GM12864 (cell line): ENCODE results near the gene CACNA1E.

Experiments
- DNase-seq: peaks from one replicate; pipeline ENCODE4 v3.0.0-alpha.2; 2011; ENCODE audit warnings: low read depth
- H3K4me3 ChIP-seq: 2 replicates; pipeline ENCODE4 v1.5.1; 2011; ENCODE audit warnings: mild to moderate bottlenecking, low read depth, low read length, control low read depth
- CTCF ChIP-seq: IDR thresholded peaks from 2 replicates; pipeline ENCODE4 v1.5.1; 2011; ENCODE audit warnings: low read depth, mild to moderate bottlenecking, moderate library complexity, low read length, control low read depth, inconsistent platforms; ENCODE audit errors: missing control alignments

The CACNA1E gene

DNA sequence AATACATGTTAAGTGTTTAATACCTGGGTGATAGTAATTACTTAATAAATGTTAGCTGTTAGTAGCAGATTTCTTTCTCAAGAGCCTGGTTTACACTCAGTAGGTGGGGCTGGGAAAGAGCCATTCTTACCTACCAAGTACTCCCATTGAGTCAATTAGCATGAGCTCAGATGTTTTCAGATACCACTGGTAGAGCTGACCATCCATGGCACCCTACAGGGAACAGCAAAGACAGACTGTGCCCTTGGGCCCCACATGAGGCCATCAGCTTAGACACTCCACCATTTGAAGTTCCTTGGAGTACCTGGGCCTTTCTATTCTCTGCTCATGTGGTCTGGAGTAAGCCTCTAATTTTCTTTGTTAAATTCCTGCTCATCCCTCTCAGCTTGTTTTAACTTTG, 179.3 kb downstream of the CACNA1E start:
- no peak for DNase-seq
- TF ChIP-seq CTCF, result no peak
- H3K4me3 ChIP-seq, result no peak overlapping the region

DNA sequence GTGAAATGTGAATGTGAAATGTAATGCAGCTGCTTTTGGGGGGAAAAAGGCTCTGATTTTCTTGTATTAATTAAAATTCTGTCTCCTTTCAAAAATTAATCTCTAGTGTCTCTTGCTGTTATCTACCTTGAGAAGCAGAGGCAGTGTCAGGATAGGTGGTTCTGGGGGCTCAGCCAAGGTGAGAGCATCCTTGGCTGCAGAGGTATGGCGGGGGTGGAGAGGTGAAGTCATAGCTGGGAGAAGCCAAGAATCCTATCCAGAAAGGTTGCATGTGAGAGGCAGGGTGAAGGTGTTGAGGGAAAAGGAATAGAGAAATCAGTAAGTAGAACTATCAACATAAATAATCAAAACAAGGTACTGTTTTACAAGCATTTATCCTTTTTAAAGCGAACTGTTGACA, 181.2 kb downstream of the CACNA1E start:
- no peak for DNase-seq
- H3K4me3 ChIP-seq, result no peak overlapping the region
- no peak for TF ChIP-seq CTCF

DNA sequence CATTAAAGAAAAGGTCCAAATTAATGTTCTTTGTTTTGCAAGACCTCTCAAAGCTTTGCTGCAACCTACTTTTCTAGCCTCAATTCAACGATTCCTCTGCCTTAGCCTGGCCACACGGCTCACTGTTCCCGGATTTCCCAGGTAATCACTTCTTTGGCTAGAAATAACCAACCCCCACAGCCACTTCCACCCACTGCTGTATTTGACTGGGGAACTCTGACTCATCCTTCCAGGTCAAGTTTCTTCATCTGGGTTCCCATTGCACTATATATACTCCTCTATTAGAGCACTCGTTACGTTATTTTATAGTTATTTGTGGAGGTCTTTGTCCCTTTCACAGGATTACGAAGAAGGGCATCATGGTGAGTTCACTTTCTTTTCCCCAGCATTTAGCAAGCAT, 185.9 kb downstream of the CACNA1E start:
- no peak overlapping the region for H3K4me3 ChIP-seq
- TF ChIP-seq CTCF, result no peak
- no peak for DNase-seq

DNA sequence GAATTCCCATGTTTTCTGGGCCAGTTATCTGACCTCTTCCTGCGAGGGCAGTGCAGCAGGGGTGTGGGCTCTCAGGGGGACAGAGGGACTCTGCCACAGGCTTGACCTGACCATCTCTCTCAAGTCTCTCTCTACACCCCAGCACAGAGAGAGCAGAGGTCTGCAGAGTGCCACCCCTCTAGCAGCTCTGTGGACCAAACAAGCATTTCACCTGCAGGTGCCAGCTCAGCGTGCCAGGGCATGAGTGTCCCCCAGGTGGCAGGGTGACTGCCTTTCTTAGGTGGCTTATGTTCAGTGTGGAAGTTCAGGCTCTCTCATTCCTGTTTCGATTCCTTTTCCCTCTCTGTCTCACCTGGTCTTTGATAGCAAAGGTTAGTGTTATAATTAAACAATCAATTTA, 191.3 kb downstream of the CACNA1E start:
- TF ChIP-seq CTCF, result no peak
- DNase-seq, result no peak
- no peak overlapping the region for H3K4me3 ChIP-seq

- no peak for TF ChIP-seq CTCF
- no peak for DNase-seq
Measured at GRCh38 chr1:181675091-181675917, 192.0 kb downstream of the CACNA1E start.

DNA sequence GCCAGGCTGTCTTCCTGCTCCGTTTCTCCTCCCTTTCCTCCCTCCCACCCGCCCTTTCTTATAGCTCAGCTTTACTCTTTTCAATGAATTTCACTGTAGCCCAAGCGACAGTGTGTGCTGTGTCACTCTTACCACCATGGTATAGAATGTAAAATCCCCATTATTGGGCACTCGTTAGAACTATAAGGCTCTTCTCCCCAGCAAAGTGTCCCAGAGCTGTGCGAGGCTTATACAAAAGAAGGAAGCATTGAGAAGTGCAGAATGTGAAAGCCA, 192.5 kb downstream of the CACNA1E start:
- no peak for TF ChIP-seq CTCF
- H3K4me3 ChIP-seq, result no peak overlapping the region
- DNase-seq, result no peak

More at GRCh38 chr1:181675091-181675917, 192.0 kb downstream of the CACNA1E start:
- H3K4me3 ChIP-seq, result no peak overlapping the region

- peak; percentile 19 for DNase-seq
- H3K4me3 ChIP-seq, result no peak overlapping the region
- peak; percentile 60 for TF ChIP-seq CTCF
Measured at GRCh38 chr1:181676269-181676668, 193.0 kb downstream of the CACNA1E start.
